ENCODE measurements around the gene C12orf50. TPM values are rescaled to one million over a fixed set of nuclear protein-coding genes. Genes with fewer than 3 reads are reported as not detected.
A peak's percentile ranks its signal among the peaks of the same experiment; 100 is the strongest.

The C12orf50 gene, protein sequence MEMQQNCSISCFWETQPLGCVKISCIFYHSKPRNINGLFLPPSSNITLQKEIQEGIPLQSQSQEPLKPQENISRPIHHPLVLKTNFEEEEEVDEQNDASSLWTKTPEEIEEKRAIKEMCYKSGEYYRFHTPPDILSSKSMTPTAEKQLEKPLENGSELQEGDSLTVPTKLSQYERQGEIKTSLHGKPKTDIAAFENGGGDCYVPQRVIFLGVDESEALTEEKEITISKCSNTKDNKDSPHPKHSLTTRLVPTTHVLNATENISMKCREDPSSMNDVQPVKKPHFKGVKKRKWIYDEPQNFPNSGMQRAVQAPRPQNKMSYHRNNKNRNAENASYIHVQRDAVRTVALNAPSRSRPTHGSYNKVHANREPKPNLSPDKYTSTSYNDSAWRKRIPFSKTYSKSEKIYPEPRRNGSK
- total RNA-seq = not detected
- long read RNA-seq = 0 reads

DNA sequence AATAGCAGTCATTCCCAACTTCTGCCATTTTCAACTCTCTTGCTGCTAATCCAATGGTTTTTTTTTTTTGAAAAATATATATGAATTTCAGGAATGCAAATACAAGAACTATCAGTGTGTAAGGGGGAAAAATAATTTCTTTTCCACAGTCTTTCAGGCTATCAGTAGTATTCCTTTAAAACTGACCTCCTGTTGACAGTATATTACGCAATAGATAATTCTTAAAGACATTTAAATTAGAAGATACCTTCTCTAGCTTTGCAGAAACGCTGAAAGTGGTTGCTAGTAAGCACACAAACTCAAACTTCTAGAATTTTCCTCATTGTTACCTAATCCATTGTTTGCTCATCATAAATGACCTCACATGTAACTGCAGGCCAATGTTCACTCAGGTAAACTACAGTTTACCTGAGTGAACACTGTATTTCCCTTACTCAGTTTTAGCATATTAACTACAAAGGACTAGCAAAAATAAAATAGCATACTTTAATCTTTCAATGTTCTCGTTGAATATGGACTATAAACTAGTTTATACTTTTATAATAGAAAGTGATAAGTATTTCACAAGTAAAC is at the start of gene C12orf50:
TSS of gene C12orf50 (minus strand) at position 309 of the 573 bp plus-strand sequence. CDS start 2,439 bp downstream, outside the sequence.
- intact Hi-C loops (cut with micrococcal nuclease) = no loop called here

DNA sequence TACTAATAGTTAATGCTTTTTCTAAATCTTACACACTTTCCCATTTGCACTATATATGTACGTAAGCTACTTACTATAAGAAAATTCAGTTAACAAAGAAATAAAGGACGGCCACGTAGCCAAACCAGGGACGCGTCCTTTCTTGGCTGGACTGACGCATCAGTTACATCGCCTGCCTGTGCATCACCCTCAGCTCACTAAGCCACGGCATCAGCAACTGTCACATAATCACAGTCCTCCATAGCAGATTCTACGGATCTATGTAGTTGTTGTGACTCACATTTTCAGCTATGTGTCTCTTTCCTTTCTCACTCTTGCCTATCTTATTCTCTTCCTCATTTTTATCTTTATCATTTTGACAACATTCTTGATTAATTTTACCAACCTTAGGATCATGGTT is 38.1 kb upstream of the C12orf50 start:
- Histone ChIP-seq H3K36me3 (peaks cover 50% of the 10 kb centered on the region), H3K27me3 (ENCODE audit: low read depth) (no peaks in the 10 kb centered on the region), H3K4me3 (no peak overlapping the region), H3K4me1 (no peaks in the 10 kb centered on the region), H3K27ac (replicated peaks) (no peak overlapping the region), H3K9me3 (replicated peaks) (no peaks in the 10 kb centered on the region)
- TF ChIP-seq, protein P1, sequence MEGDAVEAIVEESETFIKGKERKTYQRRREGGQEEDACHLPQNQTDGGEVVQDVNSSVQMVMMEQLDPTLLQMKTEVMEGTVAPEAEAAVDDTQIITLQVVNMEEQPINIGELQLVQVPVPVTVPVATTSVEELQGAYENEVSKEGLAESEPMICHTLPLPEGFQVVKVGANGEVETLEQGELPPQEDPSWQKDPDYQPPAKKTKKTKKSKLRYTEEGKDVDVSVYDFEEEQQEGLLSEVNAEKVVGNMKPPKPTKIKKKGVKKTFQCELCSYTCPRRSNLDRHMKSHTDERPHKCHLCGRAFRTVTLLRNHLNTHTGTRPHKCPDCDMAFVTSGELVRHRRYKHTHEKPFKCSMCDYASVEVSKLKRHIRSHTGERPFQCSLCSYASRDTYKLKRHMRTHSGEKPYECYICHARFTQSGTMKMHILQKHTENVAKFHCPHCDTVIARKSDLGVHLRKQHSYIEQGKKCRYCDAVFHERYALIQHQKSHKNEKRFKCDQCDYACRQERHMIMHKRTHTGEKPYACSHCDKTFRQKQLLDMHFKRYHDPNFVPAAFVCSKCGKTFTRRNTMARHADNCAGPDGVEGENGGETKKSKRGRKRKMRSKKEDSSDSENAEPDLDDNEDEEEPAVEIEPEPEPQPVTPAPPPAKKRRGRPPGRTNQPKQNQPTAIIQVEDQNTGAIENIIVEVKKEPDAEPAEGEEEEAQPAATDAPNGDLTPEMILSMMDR (IDR thresholded peaks at IDR 0.05; ENCODE audit: borderline replicate concordance) = no peak
- intact Hi-C loops (cut with micrococcal nuclease) = no loop called here
- no peak for DNase-seq

More for the DNA sequence above, at the start of gene C12orf50:
- no peaks in the 10 kb centered on the region for H3K27me3 ChIP-seq (ENCODE audit: low read depth)
- H3K27ac ChIP-seq (replicated peaks) = no peak within 1 kb of the TSS
- H3K9me3 ChIP-seq (replicated peaks) = no peaks in the 10 kb centered on the region
- no peaks in the 10 kb centered on the region for H3K36me3 ChIP-seq
- no peak for DNase-seq
- no peaks in the 10 kb centered on the region for H3K4me1 ChIP-seq
- no peak within 1 kb of the TSS for H3K4me3 ChIP-seq
- TF ChIP-seq, protein P1 (IDR thresholded peaks at IDR 0.05; ENCODE audit: borderline replicate concordance) = no peak

DNA sequence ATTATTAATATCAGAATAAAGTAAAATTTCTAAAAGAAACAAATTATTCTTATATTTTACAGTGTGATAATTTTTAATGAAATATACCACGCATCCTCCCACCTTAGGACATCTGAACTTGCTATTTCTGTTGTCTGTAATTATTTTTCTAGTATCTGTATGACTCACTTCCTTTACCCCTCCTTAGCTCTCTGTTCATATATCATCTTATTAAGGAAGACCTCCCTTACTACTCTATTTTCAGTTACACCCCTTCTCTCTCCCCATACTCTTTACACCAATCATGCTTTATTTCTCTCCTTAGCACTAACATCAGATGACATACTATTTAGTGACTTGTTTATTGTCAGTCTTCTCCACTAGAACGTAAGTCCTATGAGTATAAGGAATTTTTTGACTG is 34.2 kb upstream of the C12orf50 start:
- H3K27me3 ChIP-seq (ENCODE audit: low read depth) = no peaks in the 10 kb centered on the region
- intact Hi-C loops (cut with micrococcal nuclease) = no loop called here
- H3K36me3 ChIP-seq = peaks cover 40% of the 10 kb centered on the region
- no peak overlapping the region for H3K27ac ChIP-seq (replicated peaks)
- H3K4me3 ChIP-seq = no peak overlapping the region
- no peak for DNase-seq
- no peaks in the 10 kb centered on the region for H3K9me3 ChIP-seq (replicated peaks)
- no peaks in the 10 kb centered on the region for H3K4me1 ChIP-seq
- TF ChIP-seq, protein P1 (IDR thresholded peaks at IDR 0.05; ENCODE audit: borderline replicate concordance) = no peak

DNA sequence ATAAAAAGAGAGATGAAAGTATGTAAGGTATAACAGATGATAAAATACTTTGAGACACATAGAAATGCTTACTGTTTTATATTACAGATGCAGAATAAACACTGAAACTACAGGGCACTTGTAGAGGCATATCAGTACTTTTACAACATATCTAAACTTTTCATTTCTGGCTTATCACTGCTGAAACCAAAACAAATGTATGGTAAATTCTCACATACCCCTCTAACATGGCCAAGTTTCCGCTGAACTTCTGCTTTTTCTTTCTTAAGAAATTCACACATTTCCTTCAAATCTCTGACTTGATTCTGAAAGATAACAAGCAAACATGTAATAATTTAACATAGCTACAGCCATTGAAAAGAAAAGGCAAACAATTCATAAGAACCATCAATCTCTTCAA is 33.3 kb upstream of the C12orf50 start:
- H3K27ac ChIP-seq (replicated peaks) = no peak overlapping the region
- DNase-seq = no peak
- H3K4me1 ChIP-seq = peaks cover 6% of the 10 kb centered on the region
- H3K9me3 ChIP-seq (replicated peaks) = no peaks in the 10 kb centered on the region
- H3K4me3 ChIP-seq = no peak overlapping the region
- H3K36me3 ChIP-seq = peaks cover 35% of the 10 kb centered on the region
- no peaks in the 10 kb centered on the region for H3K27me3 ChIP-seq (ENCODE audit: low read depth)
- TF ChIP-seq, protein P1 (IDR thresholded peaks at IDR 0.05; ENCODE audit: borderline replicate concordance) = no peak
- intact Hi-C loops (cut with micrococcal nuclease) = no loop called here

DNA sequence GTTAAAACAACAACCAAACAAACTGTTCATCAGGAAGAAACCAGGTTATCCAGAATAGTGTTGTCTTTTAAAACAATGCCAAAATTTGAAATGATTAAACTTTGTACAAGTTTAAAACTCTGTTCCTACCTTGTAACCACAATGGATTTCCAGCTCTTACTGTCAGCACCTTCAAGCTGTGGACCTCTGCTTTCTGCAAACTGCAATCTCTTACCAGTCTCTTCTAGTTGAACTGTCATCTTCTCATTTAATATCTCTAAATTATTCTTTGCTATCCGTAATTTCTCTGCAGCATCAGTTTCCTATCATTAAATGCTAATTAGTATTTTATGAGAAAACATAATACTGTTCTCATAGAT is 29.5 kb upstream of the C12orf50 start:
- Histone ChIP-seq H3K36me3 (peaks cover 32% of the 10 kb centered on the region), H3K27ac (replicated peaks) (peak overlapping the region; percentile 71), H3K4me1 (peaks cover 15% of the 10 kb centered on the region), H3K4me3 (no peak overlapping the region), H3K9me3 (replicated peaks) (no peaks in the 10 kb centered on the region), H3K27me3 (ENCODE audit: low read depth) (no peaks in the 10 kb centered on the region)
- intact Hi-C loops (cut with micrococcal nuclease) = no loop called here
- no peak for DNase-seq
- TF ChIP-seq, protein P1 (IDR thresholded peaks at IDR 0.05; ENCODE audit: borderline replicate concordance) = no peak
